Activated naive CD8-positive, alpha-beta T cell (primary cell): ENCODE measurements around the gene SPINT2.

ENCODE experiments used
- H3K27ac Mint-ChIP-seq: one replicate; pipeline ENCODE4 v1.8.0; 2021; ENCODE audit warnings: mixed read lengths
- H3K27me3 Mint-ChIP-seq: one replicate; pipeline ENCODE4 v1.8.0; 2021; ENCODE audit warnings: mixed read lengths
- H3K36me3 Mint-ChIP-seq: one replicate; pipeline ENCODE4 v1.8.0; 2021; ENCODE audit warnings: mixed read lengths
- H3K4me1 Mint-ChIP-seq: one replicate; pipeline ENCODE4 v1.8.0; 2021; ENCODE audit warnings: low read depth, mixed read lengths
- H3K4me3 Mint-ChIP-seq: one replicate; pipeline ENCODE4 v1.8.0; 2021; ENCODE audit warnings: mild to moderate bottlenecking, mixed read lengths
- H3K9me3 Mint-ChIP-seq: one replicate; pipeline ENCODE4 v1.8.0; 2021; ENCODE audit warnings: low read depth, mixed read lengths

Gene SPINT2

GRCh38 chr19:38274739-38275138 lies 10.4 kb downstream of the SPINT2 start:
- no peaks in the 10 kb centered on the region for H3K27me3 Mint-ChIP-seq
- no peaks in the 10 kb centered on the region for H3K36me3 Mint-ChIP-seq
- H3K4me3 Mint-ChIP-seq, result no peak overlapping the region
- H3K27ac Mint-ChIP-seq, result no peak overlapping the region
- H3K9me3 Mint-ChIP-seq, result no peaks in the 10 kb centered on the region
- peaks cover 6% of the 10 kb centered on the region for H3K4me1 Mint-ChIP-seq

- Mint-ChIP-seq H3K9me3 (no peaks in the 10 kb centered on the region), H3K4me3 (no peak overlapping the region), H3K4me1 (peaks cover 7% of the 10 kb centered on the region), H3K27me3 (no peaks in the 10 kb centered on the region), H3K36me3 (no peaks in the 10 kb centered on the region), H3K27ac (no peak overlapping the region)
These were observed 12.7 kb downstream of the SPINT2 start for GRCh38 chr19:38276942-38277517.

GRCh38 chr19:38277549-38277948 lies 13.2 kb downstream of the SPINT2 start:
- no peak overlapping the region for H3K27ac Mint-ChIP-seq
- peaks cover 10% of the 10 kb centered on the region for H3K4me1 Mint-ChIP-seq
- no peaks in the 10 kb centered on the region for H3K27me3 Mint-ChIP-seq
- H3K4me3 Mint-ChIP-seq, result no peak overlapping the region
- H3K9me3 Mint-ChIP-seq, result no peaks in the 10 kb centered on the region
- no peaks in the 10 kb centered on the region for H3K36me3 Mint-ChIP-seq

- Mint-ChIP-seq H3K36me3 (no peaks in the 10 kb centered on the region), H3K27me3 (no peaks in the 10 kb centered on the region), H3K4me1 (peaks cover 13% of the 10 kb centered on the region), H3K9me3 (no peaks in the 10 kb centered on the region), H3K27ac (no peak overlapping the region), H3K4me3 (no peak overlapping the region)
These were observed 13.8 kb downstream of the SPINT2 start for GRCh38 chr19:38277969-38278680.

- Mint-ChIP-seq H3K27ac (no peak overlapping the region), H3K27me3 (no peaks in the 10 kb centered on the region), H3K9me3 (no peaks in the 10 kb centered on the region), H3K4me1 (peaks cover 13% of the 10 kb centered on the region), H3K36me3 (no peaks in the 10 kb centered on the region), H3K4me3 (no peak overlapping the region)
These were observed 14.4 kb downstream of the SPINT2 start for GRCh38 chr19:38278751-38279150.

- H3K36me3 Mint-ChIP-seq, result no peaks in the 10 kb centered on the region
- H3K27ac Mint-ChIP-seq, result no peak overlapping the region
- no peaks in the 10 kb centered on the region for H3K9me3 Mint-ChIP-seq
- H3K4me3 Mint-ChIP-seq, result no peak overlapping the region
- no peaks in the 10 kb centered on the region for H3K27me3 Mint-ChIP-seq
- H3K4me1 Mint-ChIP-seq, result peaks cover 13% of the 10 kb centered on the region
These were observed 15.9 kb downstream of the SPINT2 start for GRCh38 chr19:38280030-38280921.

GRCh38 chr19:38281811-38282566 lies 17.6 kb downstream of the SPINT2 start:
- H3K4me3 Mint-ChIP-seq, result no peak overlapping the region
- peak overlapping the region; percentile 31 for H3K27ac Mint-ChIP-seq
- H3K4me1 Mint-ChIP-seq, result peaks cover 13% of the 10 kb centered on the region
- H3K27me3 Mint-ChIP-seq, result no peaks in the 10 kb centered on the region
- H3K9me3 Mint-ChIP-seq, result no peaks in the 10 kb centered on the region
- peaks cover 2% of the 10 kb centered on the region for H3K36me3 Mint-ChIP-seq

- H3K9me3 Mint-ChIP-seq, result no peaks in the 10 kb centered on the region
- peaks cover 2% of the 10 kb centered on the region for H3K36me3 Mint-ChIP-seq
- H3K4me1 Mint-ChIP-seq, result peaks cover 13% of the 10 kb centered on the region
- H3K27me3 Mint-ChIP-seq, result no peaks in the 10 kb centered on the region
- H3K27ac Mint-ChIP-seq, result no peak overlapping the region
- H3K4me3 Mint-ChIP-seq, result no peak overlapping the region
These were observed 18.9 kb downstream of the SPINT2 start for GRCh38 chr19:38283271-38283670.

- no peaks in the 10 kb centered on the region for H3K9me3 Mint-ChIP-seq
These were observed 20.0 kb downstream of the SPINT2 start for GRCh38 chr19:38284422-38284821.

GRCh38 chr19:38285567-38285966 lies 21.2 kb downstream of the SPINT2 start:
- no peak overlapping the region for H3K4me3 Mint-ChIP-seq
- no peaks in the 10 kb centered on the region for H3K27me3 Mint-ChIP-seq
- no peak overlapping the region for H3K27ac Mint-ChIP-seq
- no peaks in the 10 kb centered on the region for H3K9me3 Mint-ChIP-seq
- peaks cover 13% of the 10 kb centered on the region for H3K4me1 Mint-ChIP-seq
- peaks cover 2% of the 10 kb centered on the region for H3K36me3 Mint-ChIP-seq

More at GRCh38 chr19:38284422-38284821, 20.0 kb downstream of the SPINT2 start:
- Mint-ChIP-seq H3K27me3 (no peaks in the 10 kb centered on the region), H3K27ac (no peak overlapping the region), H3K4me3 (no peak overlapping the region), H3K36me3 (peaks cover 2% of the 10 kb centered on the region), H3K4me1 (peaks cover 13% of the 10 kb centered on the region)

- Mint-ChIP-seq H3K4me1 (peaks cover 2% of the 10 kb centered on the region), H3K4me3 (no peak overlapping the region), H3K27me3 (no peaks in the 10 kb centered on the region), H3K36me3 (peaks cover 4% of the 10 kb centered on the region), H3K27ac (no peak overlapping the region), H3K9me3 (no peaks in the 10 kb centered on the region)
These were observed 23.2 kb downstream of the SPINT2 start for GRCh38 chr19:38287604-38288003.

- Mint-ChIP-seq H3K4me3 (no peak overlapping the region), H3K9me3 (no peaks in the 10 kb centered on the region), H3K27ac (no peak overlapping the region), H3K36me3 (peaks cover 4% of the 10 kb centered on the region), H3K4me1 (no peaks in the 10 kb centered on the region), H3K27me3 (no peaks in the 10 kb centered on the region)
These were observed 23.9 kb downstream of the SPINT2 start for GRCh38 chr19:38288123-38288855.

GRCh38 chr19:38289955-38290354 lies 25.6 kb downstream of the SPINT2 start:
- Mint-ChIP-seq H3K27ac (no peak overlapping the region), H3K9me3 (no peaks in the 10 kb centered on the region), H3K4me1 (no peaks in the 10 kb centered on the region), H3K27me3 (no peaks in the 10 kb centered on the region), H3K36me3 (peaks cover 4% of the 10 kb centered on the region), H3K4me3 (no peak overlapping the region)

GRCh38 chr19:38290631-38291147 lies 26.3 kb downstream of the SPINT2 start:
- H3K9me3 Mint-ChIP-seq, result no peaks in the 10 kb centered on the region
- no peaks in the 10 kb centered on the region for H3K4me1 Mint-ChIP-seq
- H3K4me3 Mint-ChIP-seq, result no peak overlapping the region
- H3K27me3 Mint-ChIP-seq, result no peaks in the 10 kb centered on the region
- H3K36me3 Mint-ChIP-seq, result peaks cover 4% of the 10 kb centered on the region
- H3K27ac Mint-ChIP-seq, result no peak overlapping the region
